Measurements from ENCODE around the gene LRPAP1. TPM values are rescaled to one million over a fixed set of nuclear protein-coding genes. Genes with fewer than 3 reads are reported as not detected.

LRPAP1 gene
- polyA plus RNA-seq, 2 of the 4 experiments (the other 2 are of a cell fraction), result 64.3 to 81.1 TPM

DNA sequence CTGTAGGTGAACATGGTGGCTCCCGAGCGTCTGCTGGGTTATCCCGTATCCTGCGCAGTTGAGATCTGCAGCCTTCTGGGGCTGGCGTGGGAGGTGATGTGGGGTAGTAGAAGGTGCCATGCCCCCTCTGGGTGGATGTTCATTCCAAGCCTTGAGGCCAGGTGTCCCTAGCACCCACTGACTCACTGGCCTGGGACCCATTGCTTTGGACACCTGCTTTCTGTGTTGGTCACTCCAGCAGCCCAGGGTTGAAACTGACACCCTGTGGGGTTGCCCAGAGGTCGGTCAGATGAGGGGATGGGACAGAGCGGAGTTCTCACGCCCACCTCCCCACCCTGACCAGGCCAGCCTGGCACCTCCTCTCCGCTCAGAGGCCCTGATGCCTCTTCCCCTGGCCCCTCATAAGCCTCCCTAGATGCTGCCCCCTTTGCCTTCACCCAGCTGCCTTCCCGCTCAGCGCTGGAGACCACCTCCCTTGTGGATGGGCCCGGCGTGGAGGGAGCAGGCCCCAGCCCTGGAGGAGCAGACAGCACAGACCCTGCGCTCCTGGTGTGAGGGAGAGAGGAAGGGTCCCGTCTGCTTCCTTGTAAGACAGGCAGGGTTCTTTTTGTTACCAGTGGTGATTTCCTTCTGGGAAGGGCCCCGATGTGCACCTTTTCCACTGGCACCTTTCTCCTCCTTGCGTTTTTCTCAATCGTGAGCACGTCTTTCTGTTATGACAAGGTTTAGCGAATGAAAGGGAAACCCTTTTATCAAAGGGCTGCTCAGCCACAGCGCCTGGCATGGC lies 67.1 kb downstream of the LRPAP1 start:
- Histone ChIP-seq H3K27ac (no peak overlapping the region), H3K9me3 (no peaks in the 10 kb centered on the region), H3K4me1 (no peaks in the 10 kb centered on the region), H3K4me3 (no peak overlapping the region), H3K4me2 (no peak overlapping the region)
- FAIRE-seq (no peak), DNase-seq (ENCODE audit: low read depth in 1 of 2, low spot score in 1 of 2) (no peak), ATAC-seq (no peak)
- ChIA-PET CTCF (interaction anchor here (1.5 to 2.0 kb wide), 3 partner anchors 15 to 119 kb away, joined by 4 to 9 read pairs (median 6); no protein-coding TSS in a partner anchor), POLR2A (no interaction called here)
- 74% methylated on average over 9 of the region's 21 CpGs for WGBS (ENCODE audit: missing lambda C conversion rate)
- no peak for TF ChIP-seq MAFK (IDR thresholded peaks at IDR 0.05; ENCODE audit: partially characterized antibody)
- TF ChIP-seq RFX5 (IDR thresholded peaks at IDR 0.05), result no peak

DNA sequence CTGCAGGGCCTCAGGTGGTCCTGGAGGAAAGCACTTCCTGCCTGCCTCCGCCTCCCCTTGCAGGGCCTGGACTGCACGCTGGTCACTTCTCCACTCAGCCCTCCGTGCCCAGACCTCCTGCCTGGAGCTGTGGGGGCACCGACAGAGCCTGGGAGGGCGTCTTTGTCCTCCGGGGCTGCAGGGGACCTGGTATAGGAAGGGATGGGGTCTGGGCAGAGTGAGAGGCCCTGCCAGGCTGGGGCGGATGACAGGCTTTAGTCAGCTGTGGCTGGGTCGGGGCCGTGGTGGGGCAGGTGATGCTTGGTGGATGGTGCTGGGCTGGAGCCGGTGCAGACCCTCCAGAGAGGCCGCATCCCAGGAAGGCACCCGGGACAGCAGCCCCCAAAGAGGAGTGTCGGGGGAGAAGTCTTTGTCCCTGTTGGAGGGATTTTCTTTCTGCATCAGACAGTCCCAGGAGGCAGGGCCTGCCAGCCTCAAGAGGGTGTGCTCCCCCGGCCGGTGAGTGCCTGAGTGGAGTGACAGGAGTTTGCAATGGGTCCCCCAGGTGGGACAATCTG lies 67.8 kb downstream of the LRPAP1 start:
- DNase-seq (ENCODE audit: low read depth in 1 of 2, low spot score in 1 of 2) (no peak), ATAC-seq (no peak), FAIRE-seq (no peak)
- H3K27ac ChIP-seq, result no peak overlapping the region
- H3K4me2 ChIP-seq, result no peak overlapping the region
- TF ChIP-seq, protein P1, sequence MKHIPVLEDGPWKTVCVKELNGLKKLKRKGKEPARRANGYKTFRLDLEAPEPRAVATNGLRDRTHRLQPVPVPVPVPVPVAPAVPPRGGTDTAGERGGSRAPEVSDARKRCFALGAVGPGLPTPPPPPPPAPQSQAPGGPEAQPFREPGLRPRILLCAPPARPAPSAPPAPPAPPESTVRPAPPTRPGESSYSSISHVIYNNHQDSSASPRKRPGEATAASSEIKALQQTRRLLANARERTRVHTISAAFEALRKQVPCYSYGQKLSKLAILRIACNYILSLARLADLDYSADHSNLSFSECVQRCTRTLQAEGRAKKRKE (CRISPR knock-in tag; IDR thresholded peaks at IDR 0.05; ENCODE audit: low read depth), result no peak
- no peak for TF ChIP-seq EHMT2 (IDR thresholded peaks at IDR 0.05; ENCODE audit: low read depth)
- TF ChIP-seq ZC3H11A (IDR thresholded peaks at IDR 0.05), result no peak
- TF ChIP-seq POLR2A (IDR thresholded peaks at IDR 0.05; ENCODE audit: low read length), result no peak
- TF ChIP-seq HDAC2 (IDR thresholded peaks at IDR 0.05), result no peak
- TF ChIP-seq, protein P2, sequence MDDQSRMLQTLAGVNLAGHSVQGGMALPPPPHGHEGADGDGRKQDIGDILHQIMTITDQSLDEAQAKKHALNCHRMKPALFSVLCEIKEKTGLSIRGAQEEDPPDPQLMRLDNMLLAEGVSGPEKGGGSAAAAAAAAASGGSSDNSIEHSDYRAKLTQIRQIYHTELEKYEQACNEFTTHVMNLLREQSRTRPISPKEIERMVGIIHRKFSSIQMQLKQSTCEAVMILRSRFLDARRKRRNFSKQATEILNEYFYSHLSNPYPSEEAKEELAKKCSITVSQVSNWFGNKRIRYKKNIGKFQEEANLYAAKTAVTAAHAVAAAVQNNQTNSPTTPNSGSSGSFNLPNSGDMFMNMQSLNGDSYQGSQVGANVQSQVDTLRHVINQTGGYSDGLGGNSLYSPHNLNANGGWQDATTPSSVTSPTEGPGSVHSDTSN (IDR thresholded peaks at IDR 0.05), result no peak
- TF ChIP-seq RCOR1 (IDR thresholded peaks at IDR 0.05; ENCODE audit: low read depth, low read length), result no peak
- H3K4me3 ChIP-seq, result no peak overlapping the region
- H3K4me1 ChIP-seq, result no peaks in the 10 kb centered on the region
- CTCF ChIA-PET, result interaction anchor here (2.0 kb wide), 1 partner anchor 16 kb away, joined by 9 read pairs; no protein-coding TSS in a partner anchor
- H3K9me3 ChIP-seq, result no peaks in the 10 kb centered on the region
- WGBS (ENCODE audit: missing lambda C conversion rate), result 83% methylated on average over 7 of the region's 15 CpGs
- POLR2A ChIA-PET, result no interaction called here

DNA sequence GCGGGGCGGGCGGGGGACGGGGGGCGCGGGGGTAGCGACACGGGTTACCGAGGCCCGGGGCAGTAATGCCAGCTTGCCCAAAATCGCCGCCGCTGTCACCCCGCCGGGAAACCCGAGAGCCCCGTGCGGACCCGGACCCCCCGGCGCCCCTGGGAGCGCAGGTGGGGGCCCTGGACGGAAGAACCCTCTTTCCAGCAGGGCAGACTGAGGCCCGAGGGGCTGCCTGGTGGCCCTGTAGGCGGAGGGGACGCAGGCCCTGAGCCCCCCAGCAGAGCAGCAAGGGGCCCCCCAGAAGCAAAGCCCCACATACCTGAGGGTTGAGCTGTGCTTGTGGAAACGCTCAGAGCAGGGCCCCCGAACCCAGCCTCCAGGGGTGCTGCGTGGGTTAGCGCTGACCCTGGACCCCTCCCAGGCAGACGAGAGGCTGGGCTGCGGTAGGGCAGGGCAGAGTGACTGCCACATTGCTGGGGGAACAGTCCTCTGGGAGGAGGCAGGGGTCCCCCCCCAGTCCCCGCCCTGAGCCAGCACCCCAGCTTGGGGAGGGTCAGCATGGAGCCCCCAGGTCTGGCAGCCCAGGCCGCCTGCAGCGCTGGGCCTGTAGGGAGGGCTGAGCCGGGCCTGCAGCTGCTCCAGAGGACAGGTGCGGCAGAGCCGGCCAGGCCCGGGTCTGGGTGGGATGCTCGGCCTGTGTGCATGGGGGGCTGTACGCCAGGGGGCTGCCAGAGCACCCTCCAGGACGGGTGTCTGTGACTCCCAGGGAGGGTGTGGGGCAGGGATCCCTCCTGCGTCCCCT lies 68.5 kb downstream of the LRPAP1 start:
- FAIRE-seq, result no peak
- 100% methylated on average over 1 of the region's 43 CpGs for WGBS (ENCODE audit: missing lambda C conversion rate)
- peak overlapping the region in 1 of 2 experiments; percentile 76; a peak in 3 of 6 replicates for H3K27ac ChIP-seq
- TF ChIP-seq TP53 (CRISPR knock-in tag; IDR thresholded peaks at IDR 0.05) (no peak), EHF (CRISPR knock-in tag; IDR thresholded peaks at IDR 0.05) (no peak), HOXB13 (CRISPR knock-in tag; IDR thresholded peaks at IDR 0.05; ENCODE audit: low read depth) (no peak), NPAS2 (CRISPR knock-in tag; IDR thresholded peaks at IDR 0.05; ENCODE audit: borderline replicate concordance) (no peak), MAFK (IDR thresholded peaks at IDR 0.05; ENCODE audit: partially characterized antibody) (no peak), KDM5A (IDR thresholded peaks at IDR 0.05) (no peak), EHMT2 (IDR thresholded peaks at IDR 0.05; ENCODE audit: low read depth) (no peak), RCOR1 (IDR thresholded peaks at IDR 0.05; ENCODE audit: low read depth, low read length) (no peak), JUN (IDR thresholded peaks at IDR 0.05) (no peak), JUNB (IDR thresholded peaks at IDR 0.05) (no peak), CBX8 (IDR thresholded peaks at IDR 0.05) (no peak), RAD21 (conservative IDR thresholded peaks at IDR 0.05 in 1 of 2, IDR thresholded peaks at IDR 0.05 in 1 of 2) (no peak)
- TF ChIP-seq, protein P3, sequence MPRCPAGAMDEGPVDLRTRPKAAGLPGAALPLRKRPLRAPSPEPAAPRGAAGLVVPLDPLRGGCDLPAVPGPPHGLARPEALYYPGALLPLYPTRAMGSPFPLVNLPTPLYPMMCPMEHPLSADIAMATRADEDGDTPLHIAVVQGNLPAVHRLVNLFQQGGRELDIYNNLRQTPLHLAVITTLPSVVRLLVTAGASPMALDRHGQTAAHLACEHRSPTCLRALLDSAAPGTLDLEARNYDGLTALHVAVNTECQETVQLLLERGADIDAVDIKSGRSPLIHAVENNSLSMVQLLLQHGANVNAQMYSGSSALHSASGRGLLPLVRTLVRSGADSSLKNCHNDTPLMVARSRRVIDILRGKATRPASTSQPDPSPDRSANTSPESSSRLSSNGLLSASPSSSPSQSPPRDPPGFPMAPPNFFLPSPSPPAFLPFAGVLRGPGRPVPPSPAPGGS (IDR thresholded peaks at IDR 0.05), result no peak
- TF ChIP-seq, protein P4, sequence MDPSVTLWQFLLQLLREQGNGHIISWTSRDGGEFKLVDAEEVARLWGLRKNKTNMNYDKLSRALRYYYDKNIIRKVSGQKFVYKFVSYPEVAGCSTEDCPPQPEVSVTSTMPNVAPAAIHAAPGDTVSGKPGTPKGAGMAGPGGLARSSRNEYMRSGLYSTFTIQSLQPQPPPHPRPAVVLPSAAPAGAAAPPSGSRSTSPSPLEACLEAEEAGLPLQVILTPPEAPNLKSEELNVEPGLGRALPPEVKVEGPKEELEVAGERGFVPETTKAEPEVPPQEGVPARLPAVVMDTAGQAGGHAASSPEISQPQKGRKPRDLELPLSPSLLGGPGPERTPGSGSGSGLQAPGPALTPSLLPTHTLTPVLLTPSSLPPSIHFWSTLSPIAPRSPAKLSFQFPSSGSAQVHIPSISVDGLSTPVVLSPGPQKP (IDR thresholded peaks at IDR 0.05; ENCODE audit: low read depth, low read length), result no peak
- TF ChIP-seq, protein P5, sequence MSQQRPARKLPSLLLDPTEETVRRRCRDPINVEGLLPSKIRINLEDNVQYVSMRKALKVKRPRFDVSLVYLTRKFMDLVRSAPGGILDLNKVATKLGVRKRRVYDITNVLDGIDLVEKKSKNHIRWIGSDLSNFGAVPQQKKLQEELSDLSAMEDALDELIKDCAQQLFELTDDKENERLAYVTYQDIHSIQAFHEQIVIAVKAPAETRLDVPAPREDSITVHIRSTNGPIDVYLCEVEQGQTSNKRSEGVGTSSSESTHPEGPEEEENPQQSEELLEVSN (IDR thresholded peaks at IDR 0.05; ENCODE audit: borderline replicate concordance, low read depth), result no peak
- TF ChIP-seq, protein P6, sequence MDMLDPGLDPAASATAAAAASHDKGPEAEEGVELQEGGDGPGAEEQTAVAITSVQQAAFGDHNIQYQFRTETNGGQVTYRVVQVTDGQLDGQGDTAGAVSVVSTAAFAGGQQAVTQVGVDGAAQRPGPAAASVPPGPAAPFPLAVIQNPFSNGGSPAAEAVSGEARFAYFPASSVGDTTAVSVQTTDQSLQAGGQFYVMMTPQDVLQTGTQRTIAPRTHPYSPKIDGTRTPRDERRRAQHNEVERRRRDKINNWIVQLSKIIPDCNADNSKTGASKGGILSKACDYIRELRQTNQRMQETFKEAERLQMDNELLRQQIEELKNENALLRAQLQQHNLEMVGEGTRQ (IDR thresholded peaks at IDR 0.05), result no peak
- ATAC-seq, result no peak
- no peaks in the 10 kb centered on the region for H3K4me1 ChIP-seq
- peak overlapping the region; percentile 36 for H3K4me3 ChIP-seq
- CTCF ChIA-PET, result interaction anchor here (2.0 kb wide), 1 partner anchor 16 kb away, joined by 9 read pairs; no protein-coding TSS in a partner anchor
- peak overlapping the region; percentile 77 for H3K4me2 ChIP-seq
- POLR2A ChIA-PET, result no interaction called here
- no peak for DNase-seq (ENCODE audit: low read depth in 1 of 2, low spot score in 1 of 2)
- no peaks in the 10 kb centered on the region for H3K9me3 ChIP-seq
